CD4-positive, alpha-beta T cell treated with Interleukin-4 for 1 hour (primary cell): ENCODE measurements around the gene PCDHA12.
A peak's percentile ranks its signal among the peaks of the same experiment; 100 is the strongest.
"Not testable (repeated sequence)": the region's sequence is repeated elsewhere in the genome, so short reads cannot be mapped to it uniquely, and the experiment has no call there.

ENCODE experiments used
- DNase-seq, 2 donors: peaks; one replicate each; pipeline ENCODE4 v3.0.0-alpha.2; 2020 to 2022

PCDHA12 gene, protein sequence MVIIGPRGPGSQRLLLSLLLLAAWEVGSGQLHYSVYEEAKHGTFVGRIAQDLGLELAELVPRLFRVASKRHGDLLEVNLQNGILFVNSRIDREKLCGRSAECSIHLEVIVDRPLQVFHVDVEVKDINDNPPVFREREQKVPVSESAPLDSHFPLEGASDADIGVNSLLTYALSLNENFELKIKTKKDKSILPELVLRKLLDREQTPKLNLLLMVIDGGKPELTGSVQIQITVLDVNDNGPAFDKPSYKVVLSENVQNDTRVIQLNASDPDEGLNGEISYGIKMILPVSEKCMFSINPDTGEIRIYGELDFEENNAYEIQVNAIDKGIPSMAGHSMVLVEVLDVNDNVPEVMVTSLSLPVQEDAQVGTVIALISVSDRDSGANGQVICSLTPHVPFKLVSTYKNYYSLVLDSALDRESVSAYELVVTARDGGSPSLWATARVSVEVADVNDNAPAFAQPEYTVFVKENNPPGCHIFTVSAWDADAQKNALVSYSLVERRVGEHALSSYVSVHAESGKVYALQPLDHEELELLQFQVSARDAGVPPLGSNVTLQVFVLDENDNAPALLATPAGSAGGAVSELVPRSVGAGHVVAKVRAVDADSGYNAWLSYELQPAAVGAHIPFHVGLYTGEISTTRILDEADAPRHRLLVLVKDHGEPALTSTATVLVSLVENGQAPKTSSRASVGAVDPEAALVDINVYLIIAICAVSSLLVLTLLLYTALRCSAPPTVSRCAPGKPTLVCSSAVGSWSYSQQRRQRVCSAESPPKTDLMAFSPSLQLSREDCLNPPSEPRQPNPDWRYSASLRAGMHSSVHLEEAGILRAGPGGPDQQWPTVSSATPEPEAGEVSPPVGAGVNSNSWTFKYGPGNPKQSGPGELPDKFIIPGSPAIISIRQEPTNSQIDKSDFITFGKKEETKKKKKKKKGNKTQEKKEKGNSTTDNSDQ

DNA sequence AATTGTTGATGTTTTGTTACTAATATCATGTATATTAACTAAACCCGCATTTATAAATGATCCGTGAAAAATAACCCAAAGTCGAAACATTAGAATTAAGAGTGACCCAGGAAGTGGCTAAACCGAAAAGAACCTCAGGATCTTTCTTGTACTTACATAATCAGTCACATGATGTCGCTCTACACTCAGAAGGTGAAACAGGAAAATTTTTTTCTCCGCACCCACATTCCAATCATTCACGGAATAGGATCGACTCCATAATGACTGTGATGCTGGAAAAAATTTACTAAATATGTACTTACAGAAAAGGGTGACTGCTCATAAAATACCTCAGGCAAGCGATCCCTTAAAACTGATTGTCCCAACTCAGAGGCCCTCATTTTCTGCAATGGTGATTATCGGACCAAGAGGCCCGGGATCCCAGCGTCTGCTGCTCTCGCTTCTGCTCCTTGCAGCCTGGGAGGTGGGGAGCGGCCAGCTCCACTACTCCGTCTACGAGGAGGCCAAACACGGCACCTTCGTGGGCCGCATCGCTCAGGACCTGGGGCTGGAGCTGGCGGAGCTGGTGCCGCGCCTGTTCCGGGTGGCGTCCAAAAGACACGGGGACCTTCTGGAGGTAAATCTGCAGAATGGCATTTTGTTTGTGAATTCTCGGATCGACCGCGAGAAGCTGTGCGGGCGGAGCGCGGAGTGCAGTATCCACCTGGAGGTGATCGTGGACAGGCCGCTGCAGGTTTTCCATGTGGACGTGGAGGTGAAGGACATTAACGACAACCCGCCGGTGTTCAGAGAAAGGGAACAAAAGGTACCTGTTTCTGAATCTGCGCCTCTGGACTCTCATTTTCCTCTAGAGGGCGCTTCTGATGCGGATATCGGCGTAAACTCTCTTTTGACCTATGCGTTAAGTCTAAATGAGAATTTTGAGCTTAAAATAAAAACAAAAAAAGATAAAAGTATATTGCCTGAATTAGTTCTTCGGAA, at the start of gene PCDHA12:
PCDHA12 (plus strand) TSS at position 224 of the 981 bp plus-strand sequence; CDS start at position 389, 165 bp downstream.
- no peak for DNase-seq

DNA sequence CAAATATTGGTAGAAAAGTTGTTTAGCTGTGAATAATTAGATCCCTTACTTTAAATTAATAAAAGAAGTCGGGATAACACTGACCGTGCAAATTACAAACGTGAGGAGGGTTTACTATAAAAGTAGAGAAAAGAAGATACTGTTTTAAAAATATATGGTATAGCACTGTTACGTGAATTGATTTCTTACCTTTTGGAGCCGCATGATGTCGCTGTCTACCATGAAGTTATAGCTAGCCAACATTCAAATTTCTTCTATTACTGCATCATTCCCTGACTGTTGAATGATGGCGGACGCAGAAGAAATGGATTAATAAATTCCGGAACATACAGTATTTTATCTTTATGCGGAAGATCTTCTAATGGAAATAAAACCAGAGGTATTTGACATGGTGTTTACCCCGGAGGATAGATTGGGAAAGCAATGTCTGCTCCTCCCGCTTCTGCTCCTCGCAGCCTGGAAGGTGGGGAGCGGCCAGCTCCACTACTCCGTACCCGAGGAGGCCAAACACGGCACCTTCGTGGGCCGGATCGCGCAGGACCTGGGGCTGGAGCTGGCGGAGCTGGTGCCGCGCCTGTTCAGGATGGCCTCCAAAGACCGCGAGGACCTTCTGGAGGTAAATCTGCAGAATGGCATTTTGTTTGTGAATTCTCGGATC, 47.3 kb upstream of the PCDHA12 start, which contains the start of gene PCDHA6:
PCDHA6 (plus strand) TSS at position 257 of the 658 bp plus-strand sequence; CDS start at position 389, 132 bp downstream.
- DNase-seq, result no peak

DNA sequence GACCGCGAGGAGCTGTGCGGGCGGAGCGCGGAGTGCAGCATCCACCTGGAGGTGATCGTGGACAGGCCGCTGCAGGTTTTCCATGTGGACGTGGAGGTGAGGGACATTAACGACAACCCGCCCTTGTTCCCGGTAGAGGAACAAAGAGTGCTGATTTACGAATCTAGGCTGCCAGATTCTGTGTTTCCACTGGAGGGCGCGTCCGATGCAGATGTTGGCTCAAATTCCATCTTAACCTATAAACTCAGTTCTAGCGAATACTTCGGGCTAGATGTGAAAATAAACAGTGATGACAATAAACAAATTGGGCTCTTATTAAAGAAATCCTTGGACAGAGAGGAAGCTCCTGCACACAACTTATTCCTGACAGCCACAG, 46.8 kb upstream of the PCDHA12 start:
- DNase-seq, result no peak

DNA sequence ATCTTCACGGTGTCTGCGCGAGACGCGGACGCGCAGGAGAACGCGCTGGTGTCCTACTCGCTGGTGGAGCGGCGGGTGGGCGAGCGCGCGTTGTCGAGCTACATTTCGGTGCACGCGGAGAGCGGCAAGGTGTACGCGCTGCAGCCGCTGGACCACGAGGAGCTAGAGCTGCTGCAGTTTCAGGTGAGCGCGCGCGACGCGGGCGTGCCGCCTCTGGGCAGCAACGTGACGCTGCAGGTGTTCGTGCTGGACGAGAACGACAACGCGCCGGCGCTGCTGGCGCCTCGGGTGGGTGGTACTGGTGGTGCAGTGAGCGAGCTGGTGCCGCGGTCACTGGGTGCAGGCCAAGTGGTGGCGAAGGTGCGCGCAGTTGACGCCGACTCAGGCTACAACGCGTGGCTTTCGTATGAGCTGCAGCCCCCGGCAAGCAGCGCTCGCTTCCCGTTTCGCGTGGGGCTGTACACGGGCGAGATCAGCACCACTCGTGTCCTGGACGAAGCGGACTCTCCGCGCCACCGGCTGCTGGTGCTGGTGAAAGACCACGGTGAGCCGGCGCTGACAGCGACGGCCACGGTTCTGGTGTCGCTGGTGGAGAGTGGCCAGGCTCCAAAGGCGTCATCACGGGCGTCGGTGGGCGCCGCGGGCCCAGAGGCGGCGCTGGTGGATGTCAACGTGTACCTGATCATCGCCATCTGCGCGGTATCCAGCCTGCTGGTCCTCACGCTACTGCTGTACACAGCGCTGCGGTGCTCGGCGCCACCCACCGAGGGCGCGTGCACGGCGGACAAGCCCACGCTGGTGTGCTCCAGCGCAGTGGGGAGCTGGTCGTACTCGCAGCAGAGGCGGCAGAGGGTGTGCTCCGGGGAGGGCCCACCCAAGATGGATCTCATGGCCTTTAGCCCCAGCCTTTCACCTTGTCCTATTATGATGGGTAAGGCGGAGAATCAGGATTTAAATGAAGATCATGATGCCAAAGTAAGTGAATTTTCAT, 45.3 kb upstream of the PCDHA12 start:
- not testable (repeated sequence) for DNase-seq

DNA sequence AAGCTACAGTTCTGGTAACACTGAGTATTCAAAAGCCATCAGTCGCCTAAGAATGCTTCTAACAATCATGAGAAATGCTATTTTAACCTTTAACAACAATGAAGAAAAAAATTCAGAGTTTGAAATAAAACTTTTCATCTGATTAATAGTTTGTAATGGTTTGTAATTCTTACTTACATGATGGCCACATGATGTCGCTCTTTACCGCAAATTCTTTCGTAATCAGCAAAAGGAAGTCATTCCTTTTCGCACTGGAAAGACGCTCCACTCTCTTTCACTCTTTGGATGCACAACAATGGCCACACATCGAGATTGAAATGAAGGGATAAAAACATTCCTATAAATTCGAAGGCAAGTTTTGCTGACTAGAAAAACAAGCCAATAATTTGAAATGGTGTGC, 41.1 kb upstream of the PCDHA12 start, which contains the start of gene PCDHA7:
PCDHA7 (plus strand) TSS at position 277 of the 400 bp plus-strand sequence; CDS start at position 392, 115 bp downstream.
- DNase-seq, result no peak

DNA sequence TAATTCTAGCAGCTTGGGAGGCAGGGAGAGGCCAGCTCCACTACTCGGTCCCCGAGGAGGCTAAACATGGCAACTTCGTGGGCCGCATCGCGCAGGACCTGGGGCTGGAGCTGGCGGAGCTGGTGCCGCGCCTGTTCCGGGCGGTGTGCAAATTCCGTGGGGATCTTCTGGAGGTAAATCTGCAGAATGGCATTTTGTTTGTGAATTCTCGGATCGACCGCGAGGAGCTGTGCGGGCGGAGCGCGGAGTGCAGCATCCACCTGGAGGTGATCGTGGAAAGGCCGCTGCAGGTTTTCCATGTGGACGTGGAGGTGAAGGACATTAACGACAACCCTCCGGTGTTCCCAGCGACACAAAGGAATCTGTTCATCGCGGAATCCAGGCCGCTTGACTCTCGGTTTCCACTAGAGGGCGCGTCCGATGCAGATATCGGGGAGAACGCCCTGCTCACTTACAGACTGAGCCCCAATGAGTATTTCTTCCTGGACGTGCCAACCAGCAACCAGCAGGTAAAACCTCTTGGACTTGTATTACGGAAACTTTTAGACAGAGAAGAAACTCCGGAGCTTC, 40.6 kb upstream of the PCDHA12 start:
- not testable (repeated sequence) for DNase-seq

DNA sequence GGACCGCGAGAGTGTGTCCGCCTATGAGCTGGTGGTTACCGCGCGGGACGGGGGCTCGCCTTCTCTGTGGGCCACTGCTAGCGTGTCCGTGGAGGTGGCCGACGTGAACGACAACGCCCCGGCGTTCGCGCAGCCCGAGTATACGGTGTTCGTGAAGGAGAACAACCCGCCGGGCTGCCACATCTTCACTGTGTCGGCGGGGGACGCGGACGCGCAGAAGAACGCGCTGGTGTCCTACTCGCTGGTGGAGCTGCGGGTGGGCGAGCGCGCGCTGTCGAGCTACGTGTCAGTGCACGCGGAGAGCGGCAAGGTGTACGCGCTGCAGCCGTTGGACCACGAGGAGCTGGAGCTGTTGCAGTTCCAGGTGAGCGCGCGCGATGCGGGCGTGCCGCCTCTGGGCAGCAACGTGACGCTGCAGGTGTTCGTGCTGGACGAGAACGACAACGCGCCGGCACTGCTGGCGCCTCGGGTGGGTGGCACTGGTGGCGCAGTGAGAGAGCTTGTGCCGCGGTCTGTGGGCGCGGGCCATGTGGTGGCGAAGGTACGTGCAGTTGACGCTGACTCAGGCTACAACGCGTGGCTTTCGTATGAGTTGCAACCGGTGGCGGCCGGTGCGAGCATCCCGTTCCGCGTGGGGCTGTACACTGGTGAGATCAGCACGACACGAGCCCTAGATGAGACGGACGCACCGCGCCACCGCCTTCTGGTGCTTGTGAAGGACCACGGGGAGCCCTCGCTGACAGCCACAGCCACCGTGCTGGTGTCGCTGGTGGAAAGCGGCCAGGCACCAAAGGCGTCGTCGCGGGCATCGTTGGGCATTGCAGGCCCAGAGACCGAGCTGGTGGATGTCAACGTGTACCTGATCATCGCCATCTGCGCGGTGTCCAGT, 39.2 kb upstream of the PCDHA12 start:
- no peak for DNase-seq

DNA sequence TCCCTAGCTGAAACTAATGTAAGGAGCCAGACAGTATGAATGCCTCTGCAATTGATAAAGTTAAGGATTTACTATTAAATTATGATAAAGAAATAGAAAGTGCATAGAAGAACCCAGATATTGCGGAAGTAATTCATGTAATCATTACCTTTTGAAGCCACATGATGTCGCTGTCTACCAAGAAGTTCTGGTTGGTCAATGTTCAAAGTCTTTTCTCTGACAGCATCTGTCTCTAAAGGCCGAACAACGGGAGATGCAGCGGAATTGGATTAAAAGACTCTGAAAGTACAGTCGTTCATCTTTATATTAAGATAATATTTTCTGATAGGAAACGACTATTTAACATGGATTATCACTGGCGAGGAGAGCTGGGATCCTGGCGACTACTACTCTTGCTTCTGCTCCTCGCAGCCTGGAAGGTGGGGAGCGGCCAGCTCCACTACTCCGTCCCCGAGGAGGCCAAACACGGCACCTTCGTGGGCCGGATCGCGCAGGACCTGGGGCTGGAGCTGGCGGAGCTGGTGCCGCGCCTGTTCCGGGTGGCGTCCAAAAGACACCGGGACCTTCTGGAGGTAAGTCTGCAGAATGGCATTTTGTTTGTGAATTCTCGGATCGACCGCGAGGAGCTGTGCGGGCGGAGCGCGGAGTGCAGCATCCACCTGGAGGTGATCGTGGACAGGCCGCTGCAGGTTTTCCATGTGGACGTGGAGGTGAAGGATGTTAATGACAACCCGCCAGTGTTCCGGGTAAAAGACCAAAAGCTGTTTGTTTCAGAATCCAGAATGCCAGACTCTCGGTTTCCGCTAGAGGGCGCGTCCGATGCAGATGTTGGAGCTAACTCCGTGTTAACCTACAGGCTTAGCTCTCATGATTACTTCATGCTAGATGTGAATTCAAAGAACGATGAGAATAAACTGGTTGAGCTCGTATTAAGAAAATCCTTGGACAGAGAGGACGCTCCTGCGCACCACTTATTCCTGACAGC, 33.8 kb upstream of the PCDHA12 start, which contains the start of gene PCDHA8:
PCDHA8 (plus strand) TSS at position 210 of the 985 bp plus-strand sequence; CDS start at position 345, 135 bp downstream.
- DNase-seq, result peak in 1 of 2 donors; percentile 1

DNA sequence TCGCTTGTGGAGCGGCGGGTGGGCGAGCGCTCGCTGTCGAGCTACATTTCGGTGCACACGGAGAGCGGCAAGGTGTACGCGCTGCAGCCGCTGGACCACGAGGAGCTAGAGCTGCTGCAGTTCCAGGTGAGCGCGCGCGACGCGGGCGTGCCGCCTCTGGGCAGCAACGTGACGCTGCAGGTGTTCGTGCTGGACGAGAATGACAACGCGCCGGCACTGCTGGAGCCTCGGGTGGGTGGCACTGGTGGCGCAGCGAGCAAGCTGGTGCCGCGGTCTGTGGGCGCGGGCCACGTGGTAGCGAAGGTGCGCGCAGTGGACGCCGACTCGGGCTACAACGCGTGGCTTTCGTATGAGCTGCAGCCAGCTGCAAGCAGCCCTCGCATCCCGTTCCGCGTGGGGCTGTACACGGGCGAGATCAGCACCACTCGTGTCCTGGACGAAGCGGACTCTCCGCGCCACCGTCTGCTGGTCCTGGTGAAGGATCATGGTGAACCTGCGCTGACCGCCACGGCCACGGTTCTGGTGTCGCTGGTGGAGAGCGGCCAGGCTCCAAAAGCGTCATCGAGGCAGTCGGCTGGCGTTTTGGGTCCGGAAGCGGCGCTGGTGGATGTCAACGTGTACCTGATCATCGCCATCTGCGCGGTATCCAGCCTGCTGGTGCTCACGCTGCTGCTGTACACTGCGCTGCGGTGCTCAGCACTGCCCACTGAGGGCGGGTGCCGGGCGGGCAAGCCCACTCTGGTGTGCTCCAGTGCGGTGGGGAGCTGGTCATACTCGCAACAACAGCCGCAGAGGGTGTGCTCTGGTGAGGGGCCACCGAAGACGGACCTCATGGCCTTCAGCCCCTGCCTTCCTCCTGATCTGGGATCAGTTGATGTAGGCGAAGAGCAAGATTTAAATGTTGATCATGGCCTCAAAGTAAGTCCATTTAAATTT, 32.0 kb upstream of the PCDHA12 start:
- DNase-seq, result no peak

DNA sequence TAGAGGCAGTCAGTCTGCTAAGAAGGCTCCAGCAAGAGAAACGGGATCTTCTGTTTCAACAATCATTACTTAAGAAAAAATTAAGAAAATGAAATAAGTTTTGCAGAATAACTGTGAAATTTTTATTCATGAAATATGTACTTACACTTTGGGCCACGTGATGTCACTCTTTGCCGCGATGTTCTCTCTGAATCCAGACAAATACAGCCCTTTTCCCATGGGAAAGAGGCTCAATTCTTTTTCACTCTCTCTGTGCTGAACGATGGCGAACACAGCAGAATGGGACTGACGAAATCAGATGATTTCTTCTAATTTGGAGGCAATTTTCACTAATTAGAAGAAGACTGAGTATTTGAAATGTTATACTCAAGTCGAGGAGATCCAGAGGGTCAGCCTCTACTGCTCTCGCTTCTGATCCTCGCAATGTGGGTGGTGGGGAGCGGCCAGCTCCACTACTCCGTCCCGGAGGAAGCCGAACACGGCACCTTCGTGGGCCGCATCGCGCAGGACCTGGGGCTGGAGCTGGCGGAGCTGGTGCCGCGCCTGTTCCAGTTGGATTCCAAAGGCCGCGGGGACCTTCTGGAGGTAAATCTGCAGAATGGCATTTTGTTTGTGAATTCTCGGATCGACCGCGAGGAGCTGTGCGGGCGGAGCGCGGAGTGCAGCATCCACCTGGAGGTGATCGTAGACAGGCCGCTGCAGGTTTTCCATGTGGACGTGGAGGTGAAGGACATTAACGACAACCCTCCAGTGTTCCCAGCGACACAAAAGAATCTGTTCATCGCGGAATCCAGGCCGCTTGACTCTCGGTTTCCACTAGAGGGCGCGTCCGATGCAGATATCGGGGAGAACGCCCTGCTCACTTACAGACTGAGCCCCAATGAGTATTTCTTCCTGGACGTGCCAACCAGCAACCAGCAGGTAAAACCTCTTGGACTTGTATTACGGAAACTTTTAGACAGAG, 26.7 kb upstream of the PCDHA12 start, which contains the start of gene PCDHA9:
PCDHA9 (plus strand) TSS at position 244 of the 964 bp plus-strand sequence; CDS start at position 358, 114 bp downstream.
- not testable (repeated sequence) for DNase-seq

DNA sequence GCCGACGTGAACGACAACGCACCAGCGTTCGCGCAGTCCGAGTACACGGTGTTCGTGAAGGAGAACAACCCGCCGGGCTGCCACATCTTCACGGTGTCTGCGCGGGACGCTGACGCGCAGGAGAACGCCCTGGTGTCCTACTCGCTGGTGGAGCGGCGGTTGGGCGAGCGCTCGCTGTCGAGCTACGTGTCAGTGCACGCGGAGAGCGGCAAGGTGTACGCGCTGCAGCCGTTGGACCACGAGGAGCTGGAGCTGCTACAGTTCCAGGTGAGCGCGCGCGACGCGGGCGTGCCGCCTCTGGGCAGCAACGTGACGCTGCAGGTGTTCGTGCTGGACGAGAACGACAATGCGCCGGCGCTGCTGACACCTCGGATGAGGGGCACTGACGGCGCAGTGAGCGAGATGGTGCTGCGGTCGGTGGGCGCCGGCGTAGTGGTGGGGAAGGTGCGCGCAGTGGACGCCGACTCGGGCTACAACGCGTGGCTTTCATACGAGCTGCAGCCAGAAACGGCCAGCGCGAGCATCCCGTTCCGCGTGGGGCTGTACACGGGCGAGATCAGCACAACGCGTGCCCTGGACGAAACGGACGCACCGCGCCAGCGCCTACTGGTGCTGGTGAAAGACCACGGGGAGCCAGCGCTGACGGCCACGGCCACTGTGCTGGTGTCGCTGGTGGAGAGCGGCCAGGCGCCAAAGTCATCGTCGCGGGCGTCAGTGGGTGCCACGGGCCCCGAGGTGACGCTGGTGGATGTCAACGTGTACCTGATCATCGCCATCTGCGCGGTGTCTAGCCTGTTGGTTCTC, 25.1 kb upstream of the PCDHA12 start:
- DNase-seq, result not testable (repeated sequence)

DNA sequence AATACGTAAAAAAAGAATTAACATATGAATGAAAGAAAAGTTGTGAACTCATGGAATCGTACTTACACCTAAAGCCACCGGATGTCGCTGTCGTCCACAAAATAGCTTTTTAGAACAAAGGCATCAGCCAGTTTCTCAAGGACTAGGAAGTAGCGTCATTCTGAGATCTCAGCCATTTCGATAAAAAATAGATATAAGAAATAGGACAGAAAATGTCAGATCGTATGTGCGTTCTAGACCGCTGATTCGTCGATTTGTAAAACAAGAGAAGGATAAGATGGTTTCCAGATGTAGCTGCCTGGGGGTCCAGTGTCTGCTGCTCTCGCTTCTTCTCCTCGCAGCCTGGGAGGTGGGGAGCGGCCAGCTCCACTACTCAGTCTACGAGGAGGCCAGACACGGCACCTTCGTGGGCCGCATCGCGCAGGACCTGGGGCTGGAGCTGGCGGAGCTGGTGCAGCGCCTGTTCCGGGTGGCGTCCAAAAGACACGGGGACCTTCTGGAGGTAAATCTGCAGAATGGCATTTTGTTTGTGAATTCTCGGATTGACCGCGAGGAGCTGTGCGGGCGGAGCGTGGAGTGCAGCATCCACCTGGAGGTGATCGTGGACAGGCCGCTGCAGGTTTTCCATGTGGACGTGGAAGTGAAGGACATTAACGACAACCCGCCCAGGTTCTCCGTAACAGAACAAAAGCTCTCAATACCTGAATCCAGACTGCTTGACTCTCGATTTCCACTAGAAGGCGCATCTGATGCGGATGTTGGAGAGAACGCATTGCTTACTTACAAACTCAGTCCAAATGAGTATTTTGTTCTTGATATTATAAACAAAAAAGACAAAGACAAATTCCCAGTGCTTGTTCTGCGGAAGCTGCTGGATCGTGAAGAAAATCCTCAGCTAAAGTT, 19.1 kb upstream of the PCDHA12 start, which contains the start of gene PCDHA10:
PCDHA10 (plus strand) TSS at position 126 of the 903 bp plus-strand sequence; CDS start at position 278, 152 bp downstream.
- DNase-seq, result no peak
